Measurements from ENCODE around the gene OSBPL1A.

DNA sequence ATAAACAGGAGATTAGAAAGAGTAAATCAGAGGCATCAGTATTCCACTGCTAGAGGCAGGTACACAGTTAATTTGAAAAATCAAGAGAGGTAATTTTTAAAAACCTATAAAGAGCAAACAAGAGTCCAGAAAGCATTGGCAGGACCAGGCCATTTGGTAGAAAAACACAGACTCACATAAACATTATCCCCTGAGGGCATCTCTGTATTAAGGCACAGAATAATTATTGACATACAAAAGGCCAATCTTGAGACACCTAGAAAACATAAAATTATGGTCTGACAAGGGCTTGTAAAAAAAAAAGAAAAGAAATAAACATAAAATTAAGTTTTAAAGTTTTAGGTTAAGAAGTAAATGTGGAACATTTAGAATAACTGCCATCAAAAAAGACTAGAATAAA, 120.6 kb downstream of the OSBPL1A start:
- TF ChIP-seq, protein P1, sequence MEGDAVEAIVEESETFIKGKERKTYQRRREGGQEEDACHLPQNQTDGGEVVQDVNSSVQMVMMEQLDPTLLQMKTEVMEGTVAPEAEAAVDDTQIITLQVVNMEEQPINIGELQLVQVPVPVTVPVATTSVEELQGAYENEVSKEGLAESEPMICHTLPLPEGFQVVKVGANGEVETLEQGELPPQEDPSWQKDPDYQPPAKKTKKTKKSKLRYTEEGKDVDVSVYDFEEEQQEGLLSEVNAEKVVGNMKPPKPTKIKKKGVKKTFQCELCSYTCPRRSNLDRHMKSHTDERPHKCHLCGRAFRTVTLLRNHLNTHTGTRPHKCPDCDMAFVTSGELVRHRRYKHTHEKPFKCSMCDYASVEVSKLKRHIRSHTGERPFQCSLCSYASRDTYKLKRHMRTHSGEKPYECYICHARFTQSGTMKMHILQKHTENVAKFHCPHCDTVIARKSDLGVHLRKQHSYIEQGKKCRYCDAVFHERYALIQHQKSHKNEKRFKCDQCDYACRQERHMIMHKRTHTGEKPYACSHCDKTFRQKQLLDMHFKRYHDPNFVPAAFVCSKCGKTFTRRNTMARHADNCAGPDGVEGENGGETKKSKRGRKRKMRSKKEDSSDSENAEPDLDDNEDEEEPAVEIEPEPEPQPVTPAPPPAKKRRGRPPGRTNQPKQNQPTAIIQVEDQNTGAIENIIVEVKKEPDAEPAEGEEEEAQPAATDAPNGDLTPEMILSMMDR (IDR thresholded peaks at IDR 0.05) = no peak
- no peak for TF ChIP-seq POLR2A (IDR thresholded peaks at IDR 0.05)

Data from esophagus squamous epithelium (tissue), 4 donors.